ENCODE measurements around the gene RO60.

RO60 gene

DNA sequence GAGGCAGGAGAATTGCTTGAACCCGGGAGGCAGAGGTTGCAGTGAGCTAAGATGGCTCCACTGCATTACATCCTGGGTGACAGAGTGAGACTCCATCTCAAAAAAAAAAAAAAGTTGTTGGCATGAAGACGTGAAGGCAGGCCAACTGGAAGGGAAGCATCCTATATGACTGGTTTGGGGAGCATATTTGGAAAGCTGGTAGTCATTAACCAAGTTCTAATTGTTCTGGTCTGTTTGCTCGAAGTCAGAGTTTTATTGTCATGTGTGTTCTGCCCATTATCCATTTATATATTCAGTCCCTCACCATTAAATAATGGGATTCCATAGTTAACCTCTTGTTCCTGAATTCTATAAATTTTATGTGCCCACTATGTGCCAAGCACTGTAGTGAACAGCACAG is 49.1 kb downstream of the RO60 start:
- no peak for DNase-seq (ENCODE audit: low spot score)

All from SW480 (cell line).